B cell (primary cell): Measurements from ENCODE around the gene F2R. TPM values are rescaled to one million over a fixed set of nuclear protein-coding genes. Genes with fewer than 3 reads are reported as not detected.

ENCODE experiments used
- ATAC-seq: fragments of 200-7000 bp; cut with Tn5 transposase; one replicate; pipeline ENCODE4 v1.10.0; 2021; ENCODE audit warnings: low read depth, mild to moderate bottlenecking, moderate number of reproducible peaks, moderate library complexity
- CTCF ChIA-PET: fragments of 350-600 bp; sonication (Branson Sonifier 250); formaldehyde crosslinking; loops from one replicate; lab custom pipeline; 2021; ENCODE audit warnings: antibody characterized with exemption, inconsistent platforms; lab: Charles Lee
- POLR2A ChIA-PET: fragments of 350-600 bp; sonication (Branson Sonifier 250); formaldehyde crosslinking; loops from one replicate; lab custom pipeline; 2021; ENCODE audit warnings: antibody characterized with exemption; lab: Charles Lee
- DNase-seq: peaks from one replicate; pipeline ENCODE4 v3.0.0; 2013
- H2AFZ ChIP-seq: 2 replicates; pipeline ENCODE4 v1.6.1; 2012; ENCODE audit warnings: mild to moderate bottlenecking, low read depth, low read length; ENCODE audit not compliant: insufficient read depth, poor library complexity, severe bottlenecking
- H3K27ac ChIP-seq, 2 donors: 1 replicate in 1 of 2; 2 replicates in 1 of 2; pipeline ENCODE4 v1.5.1; 2012 to 2013; ENCODE audit warnings: low read length in 2 of 2, mild to moderate bottlenecking in 2 of 2, moderate library complexity in 1 of 2
- H3K27me3 ChIP-seq, 4 experiments: fragments of 200-600 bp in 1 of 4; sonication (generic) in 1 of 4; replicated peaks in 1 of 4; 1 replicate in 2 of 4; 2 replicates in 2 of 4; pipeline versions ENCODE4 v1.6.1 to v1.7.0; 2013 to 2016; ENCODE audit warnings: low read length in 3 of 4, mild to moderate bottlenecking in 2 of 4, mixed read lengths in 1 of 4, moderate library complexity in 1 of 4; ENCODE audit not compliant: insufficient read depth in 4 of 4, control insufficient read depth in 3 of 4; ENCODE audit errors: control extremely low read depth in 1 of 4
- H3K36me3 ChIP-seq, 2 experiments: replicated peaks in 1 of 2; 1 replicate in 1 of 2; 2 replicates in 1 of 2; pipeline versions ENCODE4 v1.6.1 to v1.7.1; 2013; ENCODE audit warnings: low read length in 1 of 2; ENCODE audit not compliant: insufficient read depth in 2 of 2, control insufficient read depth in 1 of 2; ENCODE audit errors: control extremely low read depth in 1 of 2, extremely low read depth in 1 of 2
- H3K4me1 ChIP-seq, 2 donors: fragments of 200-600 bp in 1 of 2; sonication (generic) in 1 of 2; 1 replicate in 1 of 2; 2 replicates in 1 of 2; pipeline versions ENCODE4 v1.5.1 to v1.6.1; 2013 to 2017; ENCODE audit warnings: low read length in 2 of 2; ENCODE audit not compliant: control insufficient read depth in 2 of 2, insufficient read depth in 2 of 2
- H3K4me2 ChIP-seq: replicated peaks from 2 replicates; pipeline ENCODE3; 2012; ENCODE audit warnings: mild to moderate bottlenecking, low read depth, low read length; ENCODE audit not compliant: poor library complexity, severe bottlenecking
- H3K4me3 ChIP-seq, 5 experiments: fragments of 200-600 bp in 1 of 5; sonication (generic) in 1 of 5; 1 replicate in 3 of 5; 2 replicates in 2 of 5; pipeline versions ENCODE4 v1.5.1 to v1.7.0; 2011 to 2016; ENCODE audit warnings: low read length in 4 of 5, mild to moderate bottlenecking in 4 of 5, low read depth in 2 of 5, control low read depth in 1 of 5, moderate library complexity in 1 of 5; ENCODE audit not compliant: insufficient read depth in 1 of 5; ENCODE audit errors: control extremely low read depth in 1 of 5, extremely low read depth in 1 of 5
- H3K79me2 ChIP-seq: fragments of 200-600 bp; sonication (generic); one replicate; pipeline ENCODE4 v1.6.0; 2016; ENCODE audit warnings: low read length; ENCODE audit not compliant: control insufficient read depth, insufficient read depth
- H3K9ac ChIP-seq: fragments of 200-600 bp; sonication (generic); 2 replicates; pipeline ENCODE4 v1.6.1; 2017; ENCODE audit warnings: mild to moderate bottlenecking, low read length, moderate library complexity
- H3K9me3 ChIP-seq, 3 donors: one replicate each; pipeline versions ENCODE4 v1.6.1 to v1.7.1; 2013; ENCODE audit warnings: low read length in 2 of 3; ENCODE audit not compliant: control insufficient read depth in 2 of 3, insufficient read depth in 1 of 3; ENCODE audit errors: control extremely low read depth in 1 of 3
- H4K20me1 ChIP-seq: 2 replicates; pipeline ENCODE4 v1.6.0; 2012; ENCODE audit warnings: mild to moderate bottlenecking, low read length; ENCODE audit not compliant: insufficient read depth, control insufficient read depth, poor library complexity, severe bottlenecking
- H3K27ac Mint-ChIP-seq: one replicate; pipeline ENCODE4 v1.8.0; 2021; ENCODE audit warnings: mixed read lengths
- H3K27me3 Mint-ChIP-seq: one replicate; pipeline ENCODE4 v1.8.0; 2021; ENCODE audit warnings: mixed read lengths
- H3K4me1 Mint-ChIP-seq: one replicate; pipeline ENCODE4 v1.8.0; 2021; ENCODE audit warnings: mixed read lengths
- H3K4me3 Mint-ChIP-seq: one replicate; pipeline ENCODE4 v1.8.0; 2021; ENCODE audit warnings: mixed read lengths
- H3K9me3 Mint-ChIP-seq: one replicate; pipeline ENCODE4 v1.8.0; 2022; ENCODE audit warnings: mixed read lengths; ENCODE audit not compliant: insufficient read depth
- CTCF ChIP-seq: fragments of 200-600 bp; IDR thresholded peaks from one replicate; pipeline ENCODE4 v1.8.0; 2022; ENCODE audit warnings: antibody characterized with exemption, mild to moderate bottlenecking
- EZH2 ChIP-seq: IDR thresholded peaks from 2 replicates; pipeline ENCODE4 v1.6.1; 2012; ENCODE audit warnings: borderline replicate concordance, low read depth, mild to moderate bottlenecking, moderate library complexity, low read length; ENCODE audit not compliant: insufficient read depth, poor library complexity, severe bottlenecking
- WGBS: methylation state at CpG from one replicate; pipeline ENCODE4 v1.1.5; 2013; ENCODE audit warnings: missing lambda C conversion rate; ENCODE audit not compliant: insufficient coverage; 5-methylcytosine and 5-hydroxymethylcytosine counted together
- intact Hi-C: fragments of 100-400 bp; cut with micrococcal nuclease; formaldehyde crosslinking; loops from one replicate; pipeline ENCODE4 v1.10.0; 2022
- polyA plus RNA-seq: library from polyadenylated mRNA; depleted of rRNA; stranded (reverse); fragments of >200 nt; gene quantifications from 2 replicates; pipeline ENCODE4 v1.2.3, GENCODE V29; 2012
- total RNA-seq, 2 donors: library from RNA; stranded (reverse); fragments of 120-200 nt in 1 of 2; gene quantifications; 1 replicate in 1 of 2; 2 replicates in 1 of 2; pipeline versions ENCODE4 v1.2.3 to v1.2.4, GENCODE V29; 2013 to 2022

F2R gene
- total and polyA plus RNA-seq, 2 donors (not counting 1 experiment from before 2014, with no cell fraction given) = 0.25 to 1.4 TPM

GRCh38 chr5:76692274-76692540 is 23.7 kb upstream of the F2R start:
- no peak overlapping the region for H3K4me3 ChIP-seq
- no peak overlapping the region for H3K27ac Mint-ChIP-seq
- peaks cover 4% of the 10 kb centered on the region in 2 experiments for H3K36me3 ChIP-seq
- H3K9ac ChIP-seq = no peak overlapping the region
- TF ChIP-seq EZH2 = no peak
- no peak for TF ChIP-seq CTCF
- H3K27me3 ChIP-seq = no peaks in the 10 kb centered on the region
- ATAC-seq (no peak), DNase-seq (no peak)
- H3K4me2 ChIP-seq = no peak overlapping the region
- H4K20me1 ChIP-seq = no peaks in the 10 kb centered on the region
- no peaks in the 10 kb centered on the region for H3K9me3 Mint-ChIP-seq
- H2AFZ ChIP-seq = no peak overlapping the region
- H3K27ac ChIP-seq = no peak overlapping the region
- POLR2A ChIA-PET = no interaction called here
- intact Hi-C loops = no loop called here
- no peak overlapping the region for H3K4me3 Mint-ChIP-seq
- CTCF ChIA-PET = no interaction called here
- no peaks in the 10 kb centered on the region for H3K9me3 ChIP-seq
- WGBS = no CpG with 5 or more reads among the region's 6 CpGs
- H3K27me3 Mint-ChIP-seq = no peaks in the 10 kb centered on the region
- no peaks in the 10 kb centered on the region for H3K79me2 ChIP-seq
- no peaks in the 10 kb centered on the region for H3K4me1 Mint-ChIP-seq
- H3K4me1 ChIP-seq = no peaks in the 10 kb centered on the region

- no peak overlapping the region for H3K9ac ChIP-seq
These were observed 23.3 kb upstream of the F2R start for GRCh38 chr5:76692651-76693050.

More at GRCh38 chr5:76692651-76693050, 23.3 kb upstream of the F2R start:
- intact Hi-C loops = no loop called here
- no peaks in the 10 kb centered on the region for H3K27me3 Mint-ChIP-seq
- DNase-seq = no peak
- no peak overlapping the region for H3K4me2 ChIP-seq
- no peak overlapping the region for H3K27ac ChIP-seq
- H3K4me3 ChIP-seq = no peak overlapping the region
- no peaks in the 10 kb centered on the region for H3K27me3 ChIP-seq
- no peaks in the 10 kb centered on the region for H3K4me1 Mint-ChIP-seq
- no peaks in the 10 kb centered on the region for H3K9me3 Mint-ChIP-seq
- CTCF ChIA-PET = no interaction called here
- no peaks in the 10 kb centered on the region for H3K4me1 ChIP-seq
- POLR2A ChIA-PET = no interaction called here
- H3K27ac Mint-ChIP-seq = no peak overlapping the region
- no peaks in the 10 kb centered on the region for H4K20me1 ChIP-seq
- 100% methylated on average over 2 of the region's 3 CpGs for WGBS
- no peak for TF ChIP-seq CTCF
- no peak for TF ChIP-seq EZH2
- no peak overlapping the region for H3K4me3 Mint-ChIP-seq
- no peaks in the 10 kb centered on the region for H3K9me3 ChIP-seq
- ATAC-seq = no peak
- no peaks in the 10 kb centered on the region for H3K79me2 ChIP-seq
- no peak overlapping the region for H2AFZ ChIP-seq
- H3K36me3 ChIP-seq = peaks cover 3 to 4% of the 10 kb centered on the region in 2 experiments
